Panc1 (cell line): ENCODE results near the gene LBH. TPM values are rescaled to one million over a fixed set of nuclear protein-coding genes. Genes with fewer than 3 reads are reported as not detected.

ENCODE experiments used
- ATAC-seq: fragments of 200-7000 bp; cut with Tn5 transposase; 2 replicates; pipeline ENCODE4 v1.9.1; 2020; ENCODE audit warnings: mild to moderate bottlenecking, moderate library complexity
- BruUV-seq: library from RNA; stranded (reverse); fragments of 400-500 nt; replicated peaks from 2 replicates; lab custom pipeline; 2021; lab: Mats Ljungman, UMichigan
- CTCF ChIA-PET: fragments of 300-600 bp; sonication (Branson Sonifier 250); formaldehyde crosslinking; loops from one replicate; lab custom pipeline; 2022; ENCODE audit warnings: antibody characterized with exemption; lab: Charles Lee
- POLR2A ChIA-PET: fragments of 300-600 bp; sonication (Branson Sonifier 250); formaldehyde crosslinking; loops from one replicate; lab custom pipeline; 2022; ENCODE audit warnings: antibody characterized with exemption; lab: Charles Lee
- DNase-seq: peaks from one replicate; pipeline ENCODE4 v3.0.0-alpha.2; 2010; ENCODE audit warnings: low read depth, low spot score
- H3K27ac ChIP-seq: 2 replicates; pipeline ENCODE4 v1.5.1; 2011; ENCODE audit warnings: mild to moderate bottlenecking, low read length, inconsistent platforms
- H3K27me3 ChIP-seq: fragments of 200-500 bp; sonication (Bioruptor generic); 2 replicates; pipeline ENCODE4 v1.6.0; 2014; ENCODE audit warnings: low read length, inconsistent platforms; ENCODE audit not compliant: control insufficient read depth, insufficient read depth
- H3K36me3 ChIP-seq: fragments of 200-500 bp; sonication (Bioruptor generic); 2 replicates; pipeline ENCODE4 v1.5.1; 2014; ENCODE audit warnings: inconsistent platforms, mild to moderate bottlenecking, low read length, moderate library complexity; ENCODE audit not compliant: control insufficient read depth, insufficient read depth
- H3K4me1 ChIP-seq: 2 replicates; pipeline ENCODE4 v1.5.1; 2011; ENCODE audit warnings: inconsistent platforms, mild to moderate bottlenecking, low read length, moderate library complexity; ENCODE audit not compliant: control insufficient read depth, insufficient read depth
- H3K4me3 ChIP-seq, 2 experiments: 2 replicates each; pipeline ENCODE4 v1.5.1; 2011 to 2012; ENCODE audit warnings: low read depth in 2 of 2, low read length in 2 of 2, mild to moderate bottlenecking in 2 of 2, inconsistent platforms in 1 of 2, moderate library complexity in 1 of 2
- H3K9me3 ChIP-seq: fragments of 200-500 bp; sonication (Bioruptor generic); 2 replicates; pipeline ENCODE4 v1.5.1; 2014; ENCODE audit warnings: low read depth, mild to moderate bottlenecking, inconsistent platforms, low read length, moderate library complexity; ENCODE audit not compliant: control insufficient read depth, insufficient read depth
- POLR2AphosphoS5 ChIP-seq: IDR thresholded peaks from 2 replicates; pipeline ENCODE4 v1.6.1; 2012; ENCODE audit warnings: mild to moderate bottlenecking, low read depth, low read length, moderate library complexity
- REST ChIP-seq, 2 experiments: IDR thresholded peaks; 2 replicates each; pipeline ENCODE4 v1.6.1; 2011 to 2012; ENCODE audit warnings: low read depth in 2 of 2, control low read depth in 1 of 2, low read length in 1 of 2, mild to moderate bottlenecking in 1 of 2, moderate library complexity in 1 of 2; ENCODE audit not compliant: insufficient read depth in 1 of 2
- SIN3A ChIP-seq: IDR thresholded peaks from 2 replicates; pipeline ENCODE4 v1.6.1; 2012; ENCODE audit warnings: low read depth, mild to moderate bottlenecking, low read length, moderate library complexity, borderline replicate concordance; ENCODE audit not compliant: insufficient read depth
- TCF7L2 ChIP-seq: IDR thresholded peaks from 2 replicates; pipeline ENCODE4 v1.6.1; 2011; ENCODE audit warnings: mild to moderate bottlenecking, low read depth, low read length, inconsistent platforms
- in situ Hi-C: cut with HindIII; loops from 2 replicates; pipeline ENCODE4 v1.10.0; 2016; ENCODE audit warnings: low sequenced_read_pairs, low pct_unique_long_range_greater_than_20kb
- intact Hi-C: fragments of 100-400 bp; cut with micrococcal nuclease; formaldehyde crosslinking; loops from one replicate; pipeline ENCODE4 v1.10.0; 2022; ENCODE audit not compliant: unreplicated experiment
- total RNA-seq: library from RNA; stranded (reverse); gene quantifications from one replicate; pipeline ENCODE4 v1.2.1, GENCODE V29; 2021; ENCODE audit not compliant: unreplicated experiment
- TF ChIP-seq, protein P1 (sequence below): fragments of 450-650 bp; IDR thresholded peaks from 2 replicates; pipeline ENCODE4 v1.5.1; 2017; ENCODE audit warnings: mild to moderate bottlenecking

LBH gene
- total RNA-seq, 1 experiment from 2014 or later, result 2.2 TPM

DNA sequence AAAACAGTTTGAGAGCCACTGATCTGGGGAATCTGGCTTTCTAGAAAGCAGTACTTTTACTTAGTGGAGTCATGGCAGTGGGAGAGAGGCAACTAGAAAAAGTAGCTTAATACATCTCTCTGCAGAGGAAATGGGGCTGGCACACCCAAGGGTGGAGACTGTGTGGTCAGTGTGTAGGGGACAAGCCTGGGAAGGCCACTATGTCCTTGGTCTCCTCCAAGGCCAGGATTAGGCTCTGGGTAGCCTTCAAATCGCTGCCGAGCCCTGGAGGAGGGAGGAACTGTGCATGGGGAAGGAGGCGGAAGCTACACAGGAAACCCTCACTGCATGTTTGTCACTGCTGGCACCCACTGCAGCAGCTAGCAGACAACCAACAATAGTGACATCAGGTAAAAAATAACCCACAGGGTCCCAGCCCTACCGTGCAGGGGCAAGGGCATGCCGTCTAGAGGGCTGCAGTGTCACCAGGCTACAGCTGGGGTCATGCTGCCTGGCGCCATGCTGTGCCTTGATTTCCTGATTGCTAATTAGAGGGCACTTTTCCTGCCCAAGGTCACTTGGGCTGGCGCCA lies 34.8 kb downstream of the LBH start:
- Histone ChIP-seq H3K36me3 (no peaks in the 10 kb centered on the region), H3K4me3 (no peak overlapping the region), H3K4me1 (no peaks in the 10 kb centered on the region), H3K27ac (no peak overlapping the region), H3K27me3 (no peaks in the 10 kb centered on the region; the same call in 1 of the 2 replicates), H3K9me3 (no peaks in the 10 kb centered on the region)
- no TSS peak for BruUV-seq
- TF ChIP-seq, protein P1, sequence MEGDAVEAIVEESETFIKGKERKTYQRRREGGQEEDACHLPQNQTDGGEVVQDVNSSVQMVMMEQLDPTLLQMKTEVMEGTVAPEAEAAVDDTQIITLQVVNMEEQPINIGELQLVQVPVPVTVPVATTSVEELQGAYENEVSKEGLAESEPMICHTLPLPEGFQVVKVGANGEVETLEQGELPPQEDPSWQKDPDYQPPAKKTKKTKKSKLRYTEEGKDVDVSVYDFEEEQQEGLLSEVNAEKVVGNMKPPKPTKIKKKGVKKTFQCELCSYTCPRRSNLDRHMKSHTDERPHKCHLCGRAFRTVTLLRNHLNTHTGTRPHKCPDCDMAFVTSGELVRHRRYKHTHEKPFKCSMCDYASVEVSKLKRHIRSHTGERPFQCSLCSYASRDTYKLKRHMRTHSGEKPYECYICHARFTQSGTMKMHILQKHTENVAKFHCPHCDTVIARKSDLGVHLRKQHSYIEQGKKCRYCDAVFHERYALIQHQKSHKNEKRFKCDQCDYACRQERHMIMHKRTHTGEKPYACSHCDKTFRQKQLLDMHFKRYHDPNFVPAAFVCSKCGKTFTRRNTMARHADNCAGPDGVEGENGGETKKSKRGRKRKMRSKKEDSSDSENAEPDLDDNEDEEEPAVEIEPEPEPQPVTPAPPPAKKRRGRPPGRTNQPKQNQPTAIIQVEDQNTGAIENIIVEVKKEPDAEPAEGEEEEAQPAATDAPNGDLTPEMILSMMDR, result no peak
- TF ChIP-seq POLR2AphosphoS5, result no peak
- TF ChIP-seq REST (IDR thresholded peaks at IDR 0.05; ENCODE audit: insufficient read depth in 1 of 2, low read depth in 2 of 2, low read length in 1 of 2), result no peak
- TF ChIP-seq SIN3A, result no peak
- no peak for TF ChIP-seq TCF7L2
- POLR2A ChIA-PET, result no interaction called here
- no peak for DNase-seq
- intact Hi-C loops, result no loop called here
- CTCF ChIA-PET, result no interaction called here
- no peak for ATAC-seq
- in situ Hi-C loops, result no loop called here

DNA sequence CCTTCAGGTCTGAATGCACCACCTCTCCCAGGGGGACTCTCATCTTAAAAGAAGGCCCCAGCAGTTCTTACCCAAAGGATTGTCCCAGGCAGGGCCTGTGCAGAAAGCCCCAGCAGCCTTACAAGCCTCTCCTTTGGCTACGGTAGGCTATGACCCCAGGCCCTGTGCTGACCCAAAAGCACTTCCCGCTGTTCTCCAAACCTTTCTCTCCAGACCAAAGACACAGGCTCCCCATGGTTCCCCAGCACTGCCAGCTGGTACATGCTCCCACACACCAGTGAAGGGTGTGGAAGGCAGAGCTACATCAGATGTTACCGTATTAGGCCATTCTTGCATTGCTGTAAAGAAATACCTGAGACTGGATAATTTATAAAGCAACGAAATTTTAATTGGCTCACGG lies 35.4 kb downstream of the LBH start:
- no peaks in the 10 kb centered on the region for H3K4me1 ChIP-seq
- no peaks in the 10 kb centered on the region for H3K9me3 ChIP-seq
- intact Hi-C loops, result no loop called here
- no TSS peak for BruUV-seq
- ChIA-PET POLR2A (no interaction called here), CTCF (no interaction called here)
- H3K4me3 ChIP-seq, result no peak overlapping the region
- H3K27ac ChIP-seq, result no peak overlapping the region
- in situ Hi-C loops, result no loop called here
- ATAC-seq, result no peak
- H3K27me3 ChIP-seq, result no peaks in the 10 kb centered on the region; the same call in 1 of the 2 replicates
- DNase-seq, result no peak
- TF ChIP-seq, protein P1, result no peak
- TF ChIP-seq SIN3A (no peak), TCF7L2 (no peak), POLR2AphosphoS5 (no peak), REST (IDR thresholded peaks at IDR 0.05; ENCODE audit: insufficient read depth in 1 of 2, low read depth in 2 of 2, low read length in 1 of 2) (no peak)
- H3K36me3 ChIP-seq, result no peaks in the 10 kb centered on the region
